ENCODE results near the gene LRRTM4.

DNA sequence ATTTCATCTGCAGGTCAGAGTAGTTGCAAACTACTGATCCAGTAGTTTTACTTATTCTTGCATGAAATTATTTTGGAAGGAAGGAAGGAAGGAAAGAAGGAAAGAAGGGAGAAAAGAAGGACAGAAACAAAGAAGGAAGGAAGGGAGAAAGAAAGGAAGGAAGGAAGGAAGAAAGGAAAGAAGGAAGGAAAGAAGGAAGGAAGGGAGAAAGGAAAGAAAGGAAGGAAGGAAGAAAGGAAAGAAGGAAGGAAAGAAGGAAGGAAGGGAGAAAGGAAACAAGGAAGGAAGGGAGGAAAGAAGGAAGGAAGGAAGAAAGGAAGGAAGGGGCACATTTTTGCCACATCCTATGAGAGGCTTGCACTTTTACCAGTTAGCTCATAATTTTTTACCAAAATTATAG is 186.2 kb downstream of the LRRTM4 start:
- TF ChIP-seq CTCF (IDR thresholded peaks at IDR 0.05 in 4 of 5, conservative IDR thresholded peaks at IDR 0.05 in 1 of 5) (no peak), POLR2A (IDR thresholded peaks at IDR 0.05) (no peak)

All from gastrocnemius medialis (tissue), 4 donors.